Loucy (cell line): ENCODE results near the gene WDCP.
A peak's percentile ranks its signal among the peaks of the same experiment; 100 is the strongest.

Experiments
- H2AFZ ChIP-seq: fragments of 200-600 bp; sonication (generic); 2 replicates; pipeline ENCODE4 v1.6.0; 2016; ENCODE audit warnings: antibody characterized with exemption, mild to moderate bottlenecking, low read length, moderate library complexity
- H3F3A ChIP-seq: fragments of 200-600 bp; 2 replicates; pipeline ENCODE4 v1.6.0; 2016; ENCODE audit warnings: antibody characterized with exemption, low read depth, mild to moderate bottlenecking
- H3K27me3 ChIP-seq: fragments of 200-600 bp; sonication (generic); 2 replicates; pipeline ENCODE4 v1.6.1; 2014; ENCODE audit warnings: low read length, mild to moderate bottlenecking; ENCODE audit not compliant: insufficient read depth, poor library complexity, severe bottlenecking
- H3K36me3 ChIP-seq: fragments of 200-600 bp; sonication (generic); 2 replicates; pipeline ENCODE4 v1.6.1; 2016; ENCODE audit warnings: low read length; ENCODE audit not compliant: insufficient read depth
- H3K4me1 ChIP-seq: fragments of 200-600 bp; sonication (generic); 2 replicates; pipeline ENCODE4 v1.5.1; 2014; ENCODE audit warnings: low read length, mild to moderate bottlenecking; ENCODE audit not compliant: insufficient read depth, poor library complexity, severe bottlenecking
- H3K4me2 ChIP-seq: fragments of 200-600 bp; sonication (generic); 2 replicates; pipeline ENCODE4 v1.6.0; 2014; ENCODE audit warnings: antibody characterized with exemption, low read length, low read depth, mild to moderate bottlenecking; ENCODE audit not compliant: poor library complexity, severe bottlenecking
- H3K4me3 ChIP-seq: fragments of 200-600 bp; sonication (generic); 2 replicates; pipeline ENCODE4 v1.5.1; 2014; ENCODE audit warnings: low read length, mild to moderate bottlenecking, mixed read lengths; ENCODE audit not compliant: poor library complexity, severe bottlenecking
- H3K79me2 ChIP-seq: fragments of 200-600 bp; sonication (generic); 2 replicates; pipeline ENCODE4 v1.6.1; 2014; ENCODE audit warnings: low read length; ENCODE audit not compliant: insufficient read depth
- H3K9ac ChIP-seq: fragments of 200-600 bp; sonication (generic); 2 replicates; pipeline ENCODE4 v1.6.0; 2014; ENCODE audit warnings: mild to moderate bottlenecking, low read depth, low read length, moderate library complexity; ENCODE audit not compliant: poor library complexity, severe bottlenecking
- H3K9me2 ChIP-seq: fragments of 200-600 bp; sonication (generic); replicated peaks from 2 replicates; pipeline ENCODE4 v1.6.1; 2016; ENCODE audit warnings: low read depth, low read length, mixed read lengths
- H3K9me3 ChIP-seq: fragments of 200-600 bp; sonication (generic); 2 replicates; pipeline ENCODE4 v1.6.1; 2014; ENCODE audit warnings: mild to moderate bottlenecking, antibody characterized with exemption, low read length, low read depth; ENCODE audit not compliant: insufficient read depth
- H4K20me1 ChIP-seq: fragments of 200-600 bp; sonication (generic); 2 replicates; pipeline ENCODE4 v1.6.0; 2014; ENCODE audit warnings: antibody characterized with exemption, low read length, mild to moderate bottlenecking; ENCODE audit not compliant: insufficient read depth, poor library complexity, severe bottlenecking
- CTCF ChIP-seq: fragments of 200-600 bp; sonication (generic); conservative IDR thresholded peaks from 2 replicates; pipeline ENCODE4 v1.5.1; 2014; ENCODE audit warnings: mild to moderate bottlenecking, antibody characterized with exemption, low read length
- EZH2phosphoT487 ChIP-seq: fragments of 200-600 bp; IDR thresholded peaks from 2 replicates; pipeline ENCODE4 v1.6.1; 2018; ENCODE audit warnings: antibody characterized with exemption, mild to moderate bottlenecking, moderate library complexity, borderline replicate concordance

Gene WDCP

DNA sequence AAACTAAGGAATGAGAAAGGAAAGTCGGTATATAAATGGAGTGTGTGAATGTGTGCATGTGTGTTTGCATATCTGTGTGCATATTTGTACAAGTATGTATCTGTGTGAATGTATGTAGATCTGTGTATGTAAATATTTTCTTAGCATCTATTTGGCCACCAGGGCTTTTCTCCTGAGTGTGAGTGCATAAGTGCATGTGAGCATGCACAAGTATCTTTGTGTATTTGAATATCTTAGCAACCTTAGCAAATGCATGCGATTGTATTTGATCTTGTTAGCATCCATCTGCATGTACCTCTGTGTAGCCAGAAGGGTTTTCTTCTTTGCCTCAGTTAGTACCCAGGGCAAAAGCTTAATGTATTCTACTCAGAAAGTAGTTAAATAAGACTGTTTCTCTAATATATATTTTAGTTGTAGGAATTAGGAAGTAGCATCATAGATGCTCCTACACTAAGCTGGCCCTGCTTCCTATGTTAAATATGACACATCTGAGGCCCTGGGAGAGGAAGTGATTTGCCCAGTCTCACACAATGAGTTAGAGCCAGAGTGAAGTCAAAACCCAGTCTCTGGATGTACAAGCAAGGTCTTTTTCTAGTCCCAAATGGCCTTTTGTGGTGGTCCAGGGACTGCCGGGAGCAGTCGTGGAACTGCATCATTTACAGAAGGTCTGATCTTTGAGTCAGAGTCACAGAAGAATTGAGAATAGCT is 11.5 kb upstream of the WDCP start:
- Histone ChIP-seq H4K20me1 (no peaks in the 10 kb centered on the region), H3K4me2 (no peak overlapping the region), H3K79me2 (no peaks in the 10 kb centered on the region), H3F3A (no peaks in the 10 kb centered on the region), H3K9me3 (no peaks in the 10 kb centered on the region), H3K9me2 (no peaks in the 10 kb centered on the region), H3K9ac (no peak overlapping the region), H3K27me3 (no peaks in the 10 kb centered on the region), H3K36me3 (no peaks in the 10 kb centered on the region), H2AFZ (peak overlapping the region; percentile 77; the same call in 1 of the 2 replicates), H3K4me3 (no peak overlapping the region), H3K4me1 (no peaks in the 10 kb centered on the region)
- TF ChIP-seq EZH2phosphoT487 = no peak
- no peak for TF ChIP-seq CTCF

GRCh38 chr2:24055750-24056149 is 8.6 kb upstream of the WDCP start:
- Histone ChIP-seq H3K4me3 (no peak overlapping the region), H3F3A (no peaks in the 10 kb centered on the region), H3K27me3 (no peaks in the 10 kb centered on the region), H3K4me2 (no peak overlapping the region), H3K36me3 (no peaks in the 10 kb centered on the region), H3K4me1 (no peaks in the 10 kb centered on the region), H3K9ac (no peak overlapping the region), H2AFZ (no peak overlapping the region), H4K20me1 (no peaks in the 10 kb centered on the region), H3K9me2 (no peaks in the 10 kb centered on the region), H3K79me2 (no peaks in the 10 kb centered on the region), H3K9me3 (no peaks in the 10 kb centered on the region)
- TF ChIP-seq EZH2phosphoT487 (no peak), CTCF (no peak)

- Histone ChIP-seq H3K9me3 (no peaks in the 10 kb centered on the region), H3K4me3 (no peak overlapping the region), H3K36me3 (no peaks in the 10 kb centered on the region), H3K9me2 (no peaks in the 10 kb centered on the region), H3K27me3 (no peaks in the 10 kb centered on the region), H2AFZ (no peak overlapping the region), H3K9ac (no peak overlapping the region), H3K4me2 (no peak overlapping the region), H3K79me2 (no peaks in the 10 kb centered on the region), H3F3A (no peaks in the 10 kb centered on the region), H4K20me1 (no peaks in the 10 kb centered on the region), H3K4me1 (no peaks in the 10 kb centered on the region)
- no peak for TF ChIP-seq CTCF
- TF ChIP-seq EZH2phosphoT487 = no peak
These were observed 7.3 kb upstream of the WDCP start for GRCh38 chr2:24054366-24055010.
